BE2C (cell line): ENCODE measurements around the gene TEF.
A peak's percentile ranks its signal among the peaks of the same experiment; 100 is the strongest.

ENCODE experiments used
- DNase-seq: peaks from one replicate; pipeline ENCODE4 v3.0.0-alpha.2; 2020
- H3K27me3 ChIP-seq: fragments of 250-450 bp; sonication (Bioruptor Pico); 2 replicates; pipeline ENCODE4 v1.5.1; 2020; ENCODE audit warnings: mild to moderate bottlenecking
- H3K36me3 ChIP-seq: fragments of 250-450 bp; sonication (Bioruptor Pico); 2 replicates; pipeline ENCODE4 v1.5.1; 2020; ENCODE audit warnings: mild to moderate bottlenecking
- H3K4me1 ChIP-seq: fragments of 250-450 bp; sonication (Bioruptor Pico); 2 replicates; pipeline ENCODE4 v1.5.1; 2020
- H3K4me3 ChIP-seq: 2 replicates; pipeline ENCODE4 v1.5.1; 2011; ENCODE audit warnings: low read depth, low read length
- H3K9me3 ChIP-seq: fragments of 250-450 bp; sonication (Bioruptor Pico); 2 replicates; pipeline ENCODE4 v1.5.1; 2020
- CTCF ChIP-seq: IDR thresholded peaks from 2 replicates; pipeline ENCODE4 v1.5.1; 2012; ENCODE audit warnings: mild to moderate bottlenecking, low read depth, low read length

TEF gene

GRCh38 chr22:41380993-41381328 lies 781 bp upstream of the TEF start:
- H3K9me3 ChIP-seq = no peaks in the 10 kb centered on the region
- no peaks in the 10 kb centered on the region; the same call in 1 of the 2 replicates for H3K36me3 ChIP-seq
- DNase-seq = no peak
- H3K4me1 ChIP-seq = peaks cover 17% of the 10 kb centered on the region
- H3K4me3 ChIP-seq = peak overlapping the region; percentile 34
- H3K27me3 ChIP-seq = no peaks in the 10 kb centered on the region
- TF ChIP-seq CTCF = no peak

GRCh38 chr22:41382098-41382578 lies 396 bp downstream of the TEF start:
- peaks cover 17% of the 10 kb centered on the region for H3K4me1 ChIP-seq
- H3K36me3 ChIP-seq = no peaks in the 10 kb centered on the region; the same call in 1 of the 2 replicates
- no peaks in the 10 kb centered on the region for H3K9me3 ChIP-seq
- no peak for DNase-seq
- no peaks in the 10 kb centered on the region for H3K27me3 ChIP-seq
- peak overlapping the region; percentile 77 for H3K4me3 ChIP-seq
- TF ChIP-seq CTCF = no peak

- H3K36me3 ChIP-seq = peaks cover 4% of the 10 kb centered on the region
- no peak for TF ChIP-seq CTCF
- H3K4me3 ChIP-seq = peak overlapping the region; percentile 77
- H3K27me3 ChIP-seq = no peaks in the 10 kb centered on the region
- H3K4me1 ChIP-seq = peaks cover 17% of the 10 kb centered on the region
- no peaks in the 10 kb centered on the region for H3K9me3 ChIP-seq
- no peak for DNase-seq
These were observed 868 bp downstream of the TEF start for GRCh38 chr22:41382610-41383009.

- Histone ChIP-seq H3K27me3 (no peaks in the 10 kb centered on the region), H3K9me3 (no peaks in the 10 kb centered on the region), H3K36me3 (peaks cover 7% of the 10 kb centered on the region), H3K4me1 (peaks cover 17% of the 10 kb centered on the region), H3K4me3 (peak overlapping the region; percentile 77)
- DNase-seq = no peak
- no peak for TF ChIP-seq CTCF
These were observed 1.3 kb downstream of the TEF start for GRCh38 chr22:41383085-41383484.

GRCh38 chr22:41384128-41384527 lies 2.4 kb downstream of the TEF start:
- no peak for DNase-seq
- H3K4me1 ChIP-seq = peaks cover 17% of the 10 kb centered on the region
- no peak overlapping the region for H3K4me3 ChIP-seq
- no peaks in the 10 kb centered on the region for H3K9me3 ChIP-seq
- no peaks in the 10 kb centered on the region for H3K27me3 ChIP-seq
- H3K36me3 ChIP-seq = peaks cover 12% of the 10 kb centered on the region
- TF ChIP-seq CTCF = no peak

GRCh38 chr22:41387341-41387740 lies 5.6 kb downstream of the TEF start:
- TF ChIP-seq CTCF = no peak
- H3K27me3 ChIP-seq = no peaks in the 10 kb centered on the region
- H3K4me1 ChIP-seq = peaks cover 10% of the 10 kb centered on the region
- no peaks in the 10 kb centered on the region for H3K9me3 ChIP-seq
- H3K4me3 ChIP-seq = no peak overlapping the region
- no peak for DNase-seq
- peaks cover 27% of the 10 kb centered on the region for H3K36me3 ChIP-seq
